DOHH2 (cell line): ENCODE measurements around the gene CD3G.

Source experiments
- H3F3A ChIP-seq: fragments of 200-600 bp; sonication (generic), shearing (Covaris generic); 2 replicates; pipeline ENCODE4 v1.6.0; 2016; ENCODE audit warnings: antibody characterized with exemption, mild to moderate bottlenecking; ENCODE audit not compliant: control insufficient read depth, insufficient read depth
- H3K27ac ChIP-seq: fragments of 200-600 bp; sonication (generic); 2 replicates; pipeline ENCODE4 v1.5.1; 2014; ENCODE audit warnings: low read depth, mild to moderate bottlenecking, low read length, moderate library complexity
- H3K27me3 ChIP-seq: fragments of 200-600 bp; sonication (generic); 2 replicates; pipeline ENCODE4 v1.6.1; 2014; ENCODE audit warnings: mild to moderate bottlenecking, low read length, mixed read lengths; ENCODE audit not compliant: control insufficient read depth
- H3K36me3 ChIP-seq: fragments of 200-600 bp; sonication (generic); 2 replicates; pipeline ENCODE4 v1.6.1; 2014; ENCODE audit warnings: mild to moderate bottlenecking, low read length, moderate library complexity, mixed read lengths; ENCODE audit not compliant: control insufficient read depth
- H3K4me1 ChIP-seq: fragments of 200-600 bp; sonication (generic); 2 replicates; pipeline ENCODE4 v1.6.1; 2014; ENCODE audit warnings: mild to moderate bottlenecking, low read length, mixed read lengths; ENCODE audit not compliant: control insufficient read depth
- H3K4me2 ChIP-seq: fragments of 200-600 bp; sonication (generic); 2 replicates; pipeline ENCODE4 v1.6.0; 2014; ENCODE audit warnings: mild to moderate bottlenecking, low read length, moderate library complexity
- H3K4me3 ChIP-seq: fragments of 200-600 bp; sonication (generic); 2 replicates; pipeline ENCODE4 v1.5.1; 2014; ENCODE audit warnings: mild to moderate bottlenecking, low read length, mixed read lengths
- H3K79me2 ChIP-seq: fragments of 200-600 bp; sonication (generic); 2 replicates; pipeline ENCODE4 v1.6.1; 2014; ENCODE audit warnings: mild to moderate bottlenecking, low read length, mixed read lengths; ENCODE audit not compliant: control insufficient read depth
- H3K9me2 ChIP-seq: fragments of 200-600 bp; sonication (generic); replicated peaks from 2 replicates; pipeline ENCODE4 v1.6.1; 2014; ENCODE audit warnings: mild to moderate bottlenecking, low read length, mixed read lengths; ENCODE audit not compliant: control insufficient read depth
- H3K9me3 ChIP-seq: fragments of 200-600 bp; sonication (generic); 2 replicates; pipeline ENCODE4 v1.6.1; 2014; ENCODE audit warnings: antibody characterized with exemption, low read length, mixed read lengths; ENCODE audit not compliant: control insufficient read depth, insufficient read depth
- H4K20me1 ChIP-seq: fragments of 200-600 bp; sonication (generic); 2 replicates; pipeline ENCODE4 v1.6.0; 2014; ENCODE audit warnings: low read depth, mild to moderate bottlenecking, antibody characterized with exemption, low read length, moderate library complexity; ENCODE audit not compliant: control insufficient read depth, insufficient read depth
- CTCF ChIP-seq: fragments of 200-600 bp; sonication (generic); IDR thresholded peaks from one replicate; pipeline ENCODE4 v1.5.1; 2014; ENCODE audit warnings: antibody characterized with exemption, mild to moderate bottlenecking, low read depth, low read length; ENCODE audit not compliant: poor library complexity, severe bottlenecking
- EZH2phosphoT487 ChIP-seq: fragments of 200-600 bp; sonication (generic); IDR thresholded peaks from 2 replicates; pipeline ENCODE4 v1.6.1; 2017; ENCODE audit warnings: borderline replicate concordance, mild to moderate bottlenecking, antibody characterized with exemption, low read length, moderate library complexity, mixed read lengths

CD3G gene

DNA sequence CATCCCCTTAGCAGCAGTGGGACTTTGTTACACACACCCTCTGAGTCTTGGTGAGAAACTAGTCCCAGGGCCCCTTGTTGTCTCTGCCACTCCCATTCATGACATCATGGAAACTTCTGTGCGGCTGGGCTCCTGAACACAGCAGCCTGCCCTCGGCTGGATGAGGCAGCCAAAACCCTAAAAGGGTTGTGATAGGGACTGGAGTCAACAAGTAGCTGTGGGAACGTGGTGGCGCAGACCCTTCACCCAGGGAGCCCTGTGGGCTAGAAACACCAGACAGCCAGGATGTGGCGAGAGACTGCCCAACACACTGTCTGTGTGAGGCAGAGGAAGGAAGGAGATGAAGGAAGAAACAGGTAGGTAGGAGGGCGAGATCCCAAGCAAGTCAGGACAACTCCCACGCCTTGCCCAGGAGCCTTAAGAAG is 5.5 kb upstream of the CD3G start:
- no peaks in the 10 kb centered on the region for H4K20me1 ChIP-seq
- peak overlapping the region; percentile 2; the same call in 1 of the 2 replicates for H3K4me2 ChIP-seq
- TF ChIP-seq EZH2phosphoT487 (no peak), CTCF (no peak)
- H3K36me3 ChIP-seq: no peaks in the 10 kb centered on the region
- H3K79me2 ChIP-seq: no peaks in the 10 kb centered on the region
- peaks cover 18% of the 10 kb centered on the region for H3K4me1 ChIP-seq
- no peaks in the 10 kb centered on the region for H3K27me3 ChIP-seq
- H3K9me3 ChIP-seq: no peaks in the 10 kb centered on the region
- H3K27ac ChIP-seq: no peak overlapping the region
- no peak overlapping the region for H3K4me3 ChIP-seq
- H3F3A ChIP-seq: peaks cover 3% of the 10 kb centered on the region; the same call in 1 of the 2 replicates
- H3K9me2 ChIP-seq: no peaks in the 10 kb centered on the region

DNA sequence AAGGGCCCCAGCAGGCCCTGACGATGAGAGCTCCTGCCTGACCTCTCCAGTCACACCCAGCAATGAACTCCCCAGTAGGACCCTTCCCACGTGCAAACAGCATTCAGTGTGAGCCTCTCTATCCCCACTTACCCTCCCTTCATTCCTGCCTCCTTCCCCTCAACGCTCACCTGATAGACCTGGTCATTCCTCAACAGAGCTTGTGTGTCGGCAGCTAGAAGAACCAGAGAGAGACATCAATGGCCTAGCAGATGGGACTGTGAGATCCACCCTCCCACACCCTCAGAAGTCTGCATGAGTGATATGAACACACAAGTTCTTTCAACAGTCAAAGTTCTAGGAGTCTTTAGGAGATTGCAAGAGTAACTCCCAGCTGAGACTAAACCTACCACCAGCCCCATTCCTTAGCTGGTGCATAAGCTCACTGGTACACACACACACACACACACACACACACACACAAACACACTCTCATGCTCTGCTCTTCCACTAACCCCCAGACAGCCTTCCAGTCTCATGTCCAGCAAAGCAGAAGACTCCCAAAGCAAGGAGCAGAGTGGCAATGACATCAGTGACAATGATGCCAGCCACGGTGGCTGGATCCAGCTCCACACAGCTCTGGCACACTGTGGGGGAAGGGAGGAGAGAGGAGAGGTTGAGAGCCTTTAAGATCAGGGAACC is 4.7 kb upstream of the CD3G start:
- no peak overlapping the region for H3K4me2 ChIP-seq
- TF ChIP-seq EZH2phosphoT487: no peak
- no peak overlapping the region for H3K4me3 ChIP-seq

GRCh38 chr11:118340449-118340848 is 3.7 kb upstream of the CD3G start:
- H3F3A ChIP-seq: no peaks in the 10 kb centered on the region
- TF ChIP-seq CTCF: no peak
- no peak for TF ChIP-seq EZH2phosphoT487
- H3K27me3 ChIP-seq: no peaks in the 10 kb centered on the region
- no peaks in the 10 kb centered on the region for H4K20me1 ChIP-seq
- no peaks in the 10 kb centered on the region for H3K79me2 ChIP-seq
- H3K4me3 ChIP-seq: no peak overlapping the region
- H3K9me3 ChIP-seq: no peaks in the 10 kb centered on the region
- H3K9me2 ChIP-seq: no peaks in the 10 kb centered on the region
- no peak overlapping the region for H3K27ac ChIP-seq
- no peak overlapping the region for H3K4me2 ChIP-seq
- peaks cover 20% of the 10 kb centered on the region for H3K4me1 ChIP-seq
- H3K36me3 ChIP-seq: no peaks in the 10 kb centered on the region

More for the DNA sequence above, 4.7 kb upstream of the CD3G start:
- Histone ChIP-seq H3K36me3 (no peaks in the 10 kb centered on the region), H3K4me1 (peaks cover 18% of the 10 kb centered on the region), H3K9me2 (no peaks in the 10 kb centered on the region), H3K27ac (no peak overlapping the region), H4K20me1 (no peaks in the 10 kb centered on the region), H3K27me3 (no peaks in the 10 kb centered on the region), H3K9me3 (no peaks in the 10 kb centered on the region), H3F3A (peaks cover 3% of the 10 kb centered on the region; the same call in 1 of the 2 replicates), H3K79me2 (no peaks in the 10 kb centered on the region)

DNA sequence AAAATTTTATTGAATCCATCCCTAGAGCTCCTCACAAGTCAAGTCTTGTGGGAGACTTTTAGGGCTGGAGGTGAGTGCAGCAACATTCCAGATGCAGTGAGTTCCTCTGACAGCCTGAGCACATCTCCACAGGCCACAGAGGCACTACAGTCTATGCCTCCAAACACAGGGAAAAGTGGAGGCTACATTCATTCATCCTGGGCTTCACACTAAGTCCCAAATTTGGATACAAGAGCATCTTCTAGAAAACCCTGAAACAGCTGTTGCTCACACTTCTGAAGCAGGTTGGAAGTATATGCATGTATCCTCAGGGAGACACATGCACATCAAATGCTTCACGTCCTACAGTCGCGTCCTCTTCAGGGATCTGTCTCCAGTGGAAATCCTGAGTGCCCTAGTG is 2.9 kb upstream of the CD3G start:
- no peak overlapping the region for H3K27ac ChIP-seq
- no peak overlapping the region for H3K4me2 ChIP-seq
- no peaks in the 10 kb centered on the region for H4K20me1 ChIP-seq
- no peaks in the 10 kb centered on the region for H3K9me2 ChIP-seq
- H3K4me3 ChIP-seq: no peak overlapping the region
- H3F3A ChIP-seq: no peaks in the 10 kb centered on the region
- no peaks in the 10 kb centered on the region for H3K36me3 ChIP-seq
- H3K79me2 ChIP-seq: no peaks in the 10 kb centered on the region
- no peaks in the 10 kb centered on the region for H3K9me3 ChIP-seq
- H3K4me1 ChIP-seq: peaks cover 25% of the 10 kb centered on the region
- H3K27me3 ChIP-seq: no peaks in the 10 kb centered on the region
- no peak for TF ChIP-seq CTCF
- no peak for TF ChIP-seq EZH2phosphoT487
